ENCODE results near the gene AKAP9. TPM values are rescaled to one million over a fixed set of nuclear protein-coding genes. Genes with fewer than 3 reads are reported as not detected.
A peak's percentile ranks its signal among the peaks of the same experiment; 100 is the strongest.
"Not testable (repeated sequence)": the region's sequence is repeated elsewhere in the genome, so short reads cannot be mapped to it uniquely, and the experiment has no call there.

Gene AKAP9
- total RNA-seq, 6 donors from 2014 or later = 61.0 to 224 (median 78.4) TPM

DNA sequence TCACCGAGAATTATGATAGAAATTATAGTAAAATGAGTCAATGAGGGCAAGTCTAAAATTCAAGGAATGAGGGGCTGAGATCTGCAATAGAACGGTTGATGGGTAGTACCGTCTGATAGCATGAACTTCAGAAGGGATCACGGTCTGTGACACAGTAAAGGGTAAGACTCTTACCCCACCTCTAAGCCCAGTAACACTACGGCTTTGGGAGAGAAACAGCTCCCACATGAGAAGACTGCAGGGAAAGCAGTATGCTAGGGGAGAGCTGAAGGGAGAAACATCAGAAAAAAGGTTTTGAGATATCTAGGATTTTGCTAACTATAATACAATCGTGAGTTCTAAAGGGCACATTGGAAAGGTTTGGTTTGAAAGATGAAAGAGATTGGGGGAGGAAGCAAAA is 12.8 kb upstream of the AKAP9 start:
- ATAC-seq (ENCODE audit: low FRiP score in 2 of 2) = no peak
- no peak overlapping the region for H3K4me3 ChIP-seq
- no peak for TF ChIP-seq EP300 (IDR thresholded peaks at IDR 0.05)
- TF ChIP-seq, protein P1, sequence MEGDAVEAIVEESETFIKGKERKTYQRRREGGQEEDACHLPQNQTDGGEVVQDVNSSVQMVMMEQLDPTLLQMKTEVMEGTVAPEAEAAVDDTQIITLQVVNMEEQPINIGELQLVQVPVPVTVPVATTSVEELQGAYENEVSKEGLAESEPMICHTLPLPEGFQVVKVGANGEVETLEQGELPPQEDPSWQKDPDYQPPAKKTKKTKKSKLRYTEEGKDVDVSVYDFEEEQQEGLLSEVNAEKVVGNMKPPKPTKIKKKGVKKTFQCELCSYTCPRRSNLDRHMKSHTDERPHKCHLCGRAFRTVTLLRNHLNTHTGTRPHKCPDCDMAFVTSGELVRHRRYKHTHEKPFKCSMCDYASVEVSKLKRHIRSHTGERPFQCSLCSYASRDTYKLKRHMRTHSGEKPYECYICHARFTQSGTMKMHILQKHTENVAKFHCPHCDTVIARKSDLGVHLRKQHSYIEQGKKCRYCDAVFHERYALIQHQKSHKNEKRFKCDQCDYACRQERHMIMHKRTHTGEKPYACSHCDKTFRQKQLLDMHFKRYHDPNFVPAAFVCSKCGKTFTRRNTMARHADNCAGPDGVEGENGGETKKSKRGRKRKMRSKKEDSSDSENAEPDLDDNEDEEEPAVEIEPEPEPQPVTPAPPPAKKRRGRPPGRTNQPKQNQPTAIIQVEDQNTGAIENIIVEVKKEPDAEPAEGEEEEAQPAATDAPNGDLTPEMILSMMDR (IDR thresholded peaks at IDR 0.05) = no peak
- no peak for TF ChIP-seq POLR2A (IDR thresholded peaks at IDR 0.05)
- no peak for TF ChIP-seq POLR2AphosphoS5 (IDR thresholded peaks at IDR 0.05)
- H3K27ac ChIP-seq = no peak overlapping the region
- H3K36me3 ChIP-seq = no peaks in the 10 kb centered on the region
- 86 to 87% methylated on average over 5 to 6 of the region's 6 CpGs for WGBS, 2 donors
- no peaks in the 10 kb centered on the region for H3K27me3 ChIP-seq
- no peaks in the 10 kb centered on the region for H3K9me3 ChIP-seq
- DNase-seq = no peak
- no peaks in the 10 kb centered on the region for H3K4me1 ChIP-seq

DNA sequence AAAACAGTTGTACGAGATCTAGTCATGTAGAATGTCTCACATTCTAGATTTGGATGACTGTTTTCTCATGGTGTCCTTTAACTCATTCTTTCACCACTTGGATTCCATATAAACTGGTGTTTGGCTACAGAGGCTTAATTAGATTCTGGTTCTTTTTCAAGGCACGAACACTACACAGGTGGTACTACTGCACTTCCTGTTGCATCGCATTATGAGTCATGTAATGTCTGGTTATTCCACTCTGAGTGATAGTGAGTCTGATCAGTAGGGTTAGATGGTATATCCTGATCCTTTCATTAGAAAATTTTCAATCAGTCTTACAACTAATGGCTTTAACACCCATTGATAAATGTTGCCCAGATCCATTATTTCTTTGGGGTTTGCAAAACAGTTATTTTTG is 11.2 kb upstream of the AKAP9 start:
- no peak for DNase-seq
- Histone ChIP-seq H3K27ac (no peak overlapping the region), H3K27me3 (no peaks in the 10 kb centered on the region), H3K4me3 (no peak overlapping the region), H3K36me3 (no peaks in the 10 kb centered on the region), H3K4me1 (no peaks in the 10 kb centered on the region), H3K9me3 (no peaks in the 10 kb centered on the region)
- WGBS, 2 donors = 89 to 96% methylated on average over 3 of the region's 3 CpGs
- no peak for TF ChIP-seq POLR2A (IDR thresholded peaks at IDR 0.05)
- TF ChIP-seq POLR2AphosphoS5 (IDR thresholded peaks at IDR 0.05) = no peak
- TF ChIP-seq, protein P1 (IDR thresholded peaks at IDR 0.05) = no peak
- TF ChIP-seq EP300 (IDR thresholded peaks at IDR 0.05) = no peak
- ATAC-seq (ENCODE audit: low FRiP score in 2 of 2) = no peak

DNA sequence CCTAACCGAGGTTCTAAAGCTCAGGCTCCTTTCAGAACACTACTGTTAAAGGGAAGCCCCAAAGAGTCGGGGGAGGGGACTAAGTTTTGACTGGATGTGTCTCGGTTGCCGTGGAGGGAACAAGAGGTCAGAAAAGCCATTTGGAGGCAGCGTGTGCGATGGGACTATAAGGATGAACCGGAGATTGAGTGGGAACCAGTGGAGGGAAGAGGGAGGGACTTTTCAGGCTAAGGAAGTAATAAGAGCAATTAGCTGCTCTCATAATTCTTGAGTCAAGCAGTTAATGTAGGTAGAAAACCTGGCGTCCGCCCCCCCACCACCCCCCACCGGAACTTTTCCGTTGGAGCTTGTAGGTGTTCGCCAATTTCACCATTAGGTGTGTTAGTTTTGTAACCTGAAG is 491 bp upstream of the AKAP9 start:
- H3K4me3 ChIP-seq = peak overlapping the region; percentile 67 to 88 (median 75)
- H3K9me3 ChIP-seq = no peaks in the 10 kb centered on the region
- TF ChIP-seq POLR2AphosphoS5 (IDR thresholded peaks at IDR 0.05) = no peak
- no peak for TF ChIP-seq POLR2A (IDR thresholded peaks at IDR 0.05)
- TF ChIP-seq, protein P1 (IDR thresholded peaks at IDR 0.05) = no peak
- no peak for TF ChIP-seq EP300 (IDR thresholded peaks at IDR 0.05)
- H3K36me3 ChIP-seq = no peaks in the 10 kb centered on the region
- 0 to 1% methylated on average over 12 of the region's 12 CpGs for WGBS, 2 donors
- ATAC-seq (ENCODE audit: low FRiP score in 2 of 2) (peak; percentile 29 to 69), DNase-seq (peak in 1 of 2 donors; percentile 48)
- H3K27ac ChIP-seq = peak overlapping the region; percentile 92 to 97 (median 96)
- H3K27me3 ChIP-seq = no peaks in the 10 kb centered on the region
- peaks cover 17 to 36% (median 25%) of the 10 kb centered on the region in 4 donors for H3K4me1 ChIP-seq

DNA sequence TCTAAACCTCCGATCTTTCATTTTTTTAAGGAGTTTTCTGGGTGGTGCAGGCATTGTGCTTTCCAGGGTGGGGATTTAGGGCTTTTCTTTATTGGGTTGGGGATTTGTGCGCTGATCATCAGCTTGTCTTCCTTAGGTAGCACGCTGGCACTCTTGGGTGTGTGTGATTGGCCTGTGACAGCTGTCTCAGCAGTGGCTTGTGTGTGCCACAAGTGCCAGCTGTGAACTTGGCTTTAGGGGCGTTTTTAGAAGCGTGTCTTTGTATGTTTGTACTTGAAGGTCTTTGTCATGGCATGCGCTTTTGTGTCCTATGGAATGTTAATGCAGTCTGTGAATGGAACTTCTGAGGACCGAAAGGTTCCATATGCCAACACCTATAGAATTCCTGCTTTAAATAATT is 788 bp downstream of the AKAP9 start:
- no peaks in the 10 kb centered on the region for H3K27me3 ChIP-seq
- peak overlapping the region; percentile 67 to 88 (median 75) for H3K4me3 ChIP-seq
- peaks cover 27 to 48% (median 37%) of the 10 kb centered on the region in 4 donors for H3K4me1 ChIP-seq
- H3K9me3 ChIP-seq = no peaks in the 10 kb centered on the region
- H3K27ac ChIP-seq = peak overlapping the region; percentile 92 to 97 (median 96)
- 3 to 6% methylated on average over 5 to 7 of the region's 7 CpGs for WGBS, 2 donors
- DNase-seq (peak in 1 of 2 donors; percentile 65), ATAC-seq (ENCODE audit: low FRiP score in 2 of 2) (peak; percentile 39 to 56)
- H3K36me3 ChIP-seq = no peaks in the 10 kb centered on the region
- TF ChIP-seq, protein P1 (IDR thresholded peaks at IDR 0.05) = no peak
- no peak for TF ChIP-seq POLR2AphosphoS5 (IDR thresholded peaks at IDR 0.05)

DNA sequence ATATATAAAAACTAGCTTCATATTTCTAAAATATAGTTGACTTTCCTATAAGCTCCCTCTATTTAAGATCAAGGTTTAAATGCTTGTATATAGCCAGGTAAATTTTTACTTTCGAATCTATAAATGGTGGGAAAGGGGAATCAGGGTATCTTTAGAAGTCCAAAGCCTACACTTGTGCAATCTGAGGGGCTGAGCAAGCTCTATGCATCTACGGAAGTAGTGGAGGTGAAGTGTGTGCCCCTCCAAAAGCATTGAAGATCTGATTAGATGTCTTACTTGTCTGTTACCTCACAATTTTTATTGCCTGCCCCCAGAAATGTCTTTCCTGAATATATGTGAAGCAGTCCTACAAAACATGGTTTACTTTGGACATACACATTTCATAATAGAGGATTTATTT is 1.6 kb downstream of the AKAP9 start:
- DNase-seq = no peak
- peaks cover 31 to 51% (median 40%) of the 10 kb centered on the region in 4 donors for H3K4me1 ChIP-seq

DNA sequence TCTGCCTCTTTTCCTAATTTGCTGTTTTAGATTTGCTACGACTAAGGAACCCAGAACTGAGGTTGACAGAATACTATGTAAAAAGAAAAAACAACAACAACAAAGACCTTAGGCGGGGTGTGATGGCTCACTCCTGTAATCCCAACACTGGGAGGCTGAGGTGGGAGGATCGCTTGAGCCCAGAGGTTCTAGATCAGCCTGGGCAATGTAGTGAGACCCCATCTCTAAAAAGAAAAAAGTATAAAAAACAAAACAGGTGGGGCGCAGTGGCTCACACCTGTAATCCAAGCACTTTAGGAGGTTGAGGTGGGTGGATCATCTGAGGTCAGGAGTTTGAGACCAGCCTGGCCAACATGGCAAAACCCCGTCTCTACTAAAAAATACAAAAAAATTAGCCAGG is 4.3 kb downstream of the AKAP9 start:
- not testable (repeated sequence) for H3K36me3 ChIP-seq; ATAC-seq (ENCODE audit: low FRiP score in 2 of 2); H3K9me3 ChIP-seq; H3K27me3 ChIP-seq; H3K4me3 ChIP-seq; DNase-seq
- H3K27ac ChIP-seq = peak overlapping the region; percentile 40 to 72 (median 52)
- WGBS, 2 donors = 94 to 98% methylated on average over 5 of the region's 5 CpGs
- H3K4me1 ChIP-seq = peaks cover 26 to 46% (median 34%) of the 10 kb centered on the region in 4 donors

More for the DNA sequence above, 1.6 kb downstream of the AKAP9 start:
- Histone ChIP-seq H3K36me3 (no peaks in the 10 kb centered on the region), H3K27me3 (no peaks in the 10 kb centered on the region), H3K27ac (peak overlapping the region in 1 of 4 donors; percentile 95), H3K9me3 (no peaks in the 10 kb centered on the region), H3K4me3 (peak overlapping the region in 3 of 4 donors; percentile 67 to 88 (median 78))
- 52 to 53% methylated on average over 2 of the region's 2 CpGs for WGBS, 2 donors
- ATAC-seq (ENCODE audit: low FRiP score in 2 of 2) = no peak
- TF ChIP-seq EP300 (IDR thresholded peaks at IDR 0.05) (no peak), POLR2A (IDR thresholded peaks at IDR 0.05) (no peak)
- TF ChIP-seq, protein P1 (IDR thresholded peaks at IDR 0.05) = no peak

All from upper lobe of left lung (tissue), 6 donors.